ENCODE data around the gene POLR2E.

POLR2E gene

DNA sequence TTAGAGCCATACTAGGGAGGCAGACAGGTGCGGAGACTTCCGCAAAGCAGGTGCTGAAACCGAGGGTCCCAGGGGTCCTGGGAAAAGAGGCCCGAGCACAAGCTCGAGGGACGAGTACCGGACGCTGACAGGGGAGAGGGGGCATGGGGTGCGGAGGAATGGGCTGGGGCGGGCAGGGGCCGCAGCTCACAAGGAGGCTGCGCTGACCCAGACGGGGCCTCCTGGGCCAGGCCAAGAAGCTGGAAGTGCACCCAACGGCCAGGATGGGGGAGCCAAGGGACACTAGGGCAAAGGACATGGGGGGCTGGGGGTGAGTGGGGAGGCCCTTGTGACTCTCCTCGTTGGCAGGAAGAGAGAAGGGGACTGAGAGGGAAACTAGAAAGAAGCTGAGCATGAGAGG, 1.8 kb downstream of the POLR2E start:
- no peak for TF ChIP-seq FOXP2 (optimal IDR thresholded peaks at IDR 0.05; ENCODE audit: borderline replicate concordance, extremely low read depth, extremely low read length, insufficient read depth)
- TF ChIP-seq SIN3A (IDR thresholded peaks at IDR 0.05; ENCODE audit: borderline replicate concordance, insufficient read depth, low read length): no peak
- TF ChIP-seq, protein P1, sequence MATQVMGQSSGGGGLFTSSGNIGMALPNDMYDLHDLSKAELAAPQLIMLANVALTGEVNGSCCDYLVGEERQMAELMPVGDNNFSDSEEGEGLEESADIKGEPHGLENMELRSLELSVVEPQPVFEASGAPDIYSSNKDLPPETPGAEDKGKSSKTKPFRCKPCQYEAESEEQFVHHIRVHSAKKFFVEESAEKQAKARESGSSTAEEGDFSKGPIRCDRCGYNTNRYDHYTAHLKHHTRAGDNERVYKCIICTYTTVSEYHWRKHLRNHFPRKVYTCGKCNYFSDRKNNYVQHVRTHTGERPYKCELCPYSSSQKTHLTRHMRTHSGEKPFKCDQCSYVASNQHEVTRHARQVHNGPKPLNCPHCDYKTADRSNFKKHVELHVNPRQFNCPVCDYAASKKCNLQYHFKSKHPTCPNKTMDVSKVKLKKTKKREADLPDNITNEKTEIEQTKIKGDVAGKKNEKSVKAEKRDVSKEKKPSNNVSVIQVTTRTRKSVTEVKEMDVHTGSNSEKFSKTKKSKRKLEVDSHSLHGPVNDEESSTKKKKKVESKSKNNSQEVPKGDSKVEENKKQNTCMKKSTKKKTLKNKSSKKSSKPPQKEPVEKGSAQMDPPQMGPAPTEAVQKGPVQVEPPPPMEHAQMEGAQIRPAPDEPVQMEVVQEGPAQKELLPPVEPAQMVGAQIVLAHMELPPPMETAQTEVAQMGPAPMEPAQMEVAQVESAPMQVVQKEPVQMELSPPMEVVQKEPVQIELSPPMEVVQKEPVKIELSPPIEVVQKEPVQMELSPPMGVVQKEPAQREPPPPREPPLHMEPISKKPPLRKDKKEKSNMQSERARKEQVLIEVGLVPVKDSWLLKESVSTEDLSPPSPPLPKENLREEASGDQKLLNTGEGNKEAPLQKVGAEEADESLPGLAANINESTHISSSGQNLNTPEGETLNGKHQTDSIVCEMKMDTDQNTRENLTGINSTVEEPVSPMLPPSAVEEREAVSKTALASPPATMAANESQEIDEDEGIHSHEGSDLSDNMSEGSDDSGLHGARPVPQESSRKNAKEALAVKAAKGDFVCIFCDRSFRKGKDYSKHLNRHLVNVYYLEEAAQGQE (IDR thresholded peaks at IDR 0.05; ENCODE audit: insufficient read depth in 1 of 2, low read depth in 2 of 2, low read length in 2 of 2): no peak
- no peak for TF ChIP-seq TAF1 (IDR thresholded peaks at IDR 0.05; ENCODE audit: borderline replicate concordance, insufficient read depth, low read length)
- TF ChIP-seq POLR2AphosphoS5 (IDR thresholded peaks at IDR 0.05; ENCODE audit: low read depth, low read length): no peak

DNA sequence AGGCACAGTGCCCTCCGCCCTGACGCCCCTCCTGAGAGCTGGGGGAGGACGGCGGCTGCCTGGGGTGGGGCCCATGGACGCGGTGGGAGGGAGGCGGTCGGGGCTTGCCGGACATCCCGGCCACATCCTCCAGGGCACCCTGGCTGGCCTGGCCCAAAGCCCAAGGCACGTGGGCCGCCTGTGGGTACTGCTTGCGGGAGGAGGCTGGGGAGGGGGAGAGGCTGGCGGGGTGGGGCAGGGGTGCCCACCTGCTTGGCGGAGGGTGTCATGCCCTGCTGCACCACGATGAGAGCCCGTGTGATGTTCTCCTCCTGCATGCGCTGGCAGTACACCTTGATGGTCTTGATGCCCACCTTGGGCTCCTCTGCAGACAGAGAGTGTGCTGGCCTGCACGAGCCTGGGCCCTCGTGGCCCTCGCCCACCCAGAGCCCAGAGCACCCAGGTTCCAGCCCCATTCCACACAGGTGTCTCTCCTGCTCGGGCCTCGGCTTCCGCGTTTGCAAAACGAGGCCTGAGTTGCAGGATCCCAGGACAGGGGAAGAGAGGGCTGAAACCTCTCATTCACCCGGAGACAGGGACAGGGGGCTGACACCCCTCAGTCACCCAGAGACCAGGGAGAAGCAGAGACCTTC, 3.5 kb downstream of the POLR2E start:
- no peak for TF ChIP-seq FOXP2 (optimal IDR thresholded peaks at IDR 0.05; ENCODE audit: borderline replicate concordance, extremely low read depth, extremely low read length, insufficient read depth)
- no peak for TF ChIP-seq POLR2AphosphoS5 (IDR thresholded peaks at IDR 0.05; ENCODE audit: low read depth, low read length)
- no peak for TF ChIP-seq TAF1 (IDR thresholded peaks at IDR 0.05; ENCODE audit: borderline replicate concordance, insufficient read depth, low read length)
- no peak for TF ChIP-seq SIN3A (IDR thresholded peaks at IDR 0.05; ENCODE audit: borderline replicate concordance, insufficient read depth, low read length)

- TF ChIP-seq, protein P1 (IDR thresholded peaks at IDR 0.05; ENCODE audit: insufficient read depth in 1 of 2, low read depth in 2 of 2, low read length in 2 of 2): no peak
- TF ChIP-seq FOXP2 (optimal IDR thresholded peaks at IDR 0.05; ENCODE audit: borderline replicate concordance, extremely low read depth, extremely low read length, insufficient read depth) (no peak), TAF1 (IDR thresholded peaks at IDR 0.05; ENCODE audit: borderline replicate concordance, insufficient read depth, low read length) (no peak), POLR2AphosphoS5 (IDR thresholded peaks at IDR 0.05; ENCODE audit: low read depth, low read length) (no peak), SIN3A (IDR thresholded peaks at IDR 0.05; ENCODE audit: borderline replicate concordance, insufficient read depth, low read length) (no peak)
Observed at GRCh38 chr19:1090731-1091543, 4.2 kb downstream of the POLR2E start.

DNA sequence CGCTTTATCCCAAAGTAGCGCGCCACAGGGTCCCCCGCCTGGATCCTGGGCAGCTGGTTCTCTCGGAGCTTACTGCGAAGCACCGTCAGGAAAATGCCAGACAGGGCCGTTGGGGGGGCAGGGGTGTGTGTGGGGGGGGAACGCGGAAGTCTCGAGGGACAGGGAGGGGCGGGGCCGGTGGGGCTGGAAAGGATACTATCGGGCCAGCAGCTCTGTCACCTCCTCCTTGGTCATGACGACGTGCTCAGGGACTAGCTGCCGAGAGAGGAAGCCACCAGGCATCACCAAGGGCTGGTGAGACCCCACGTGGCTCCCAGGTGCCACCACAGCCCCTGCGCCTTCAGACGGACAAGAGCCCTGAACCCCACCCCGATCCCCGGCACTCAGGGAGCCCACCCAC, 5.3 kb downstream of the POLR2E start:
- no peak for TF ChIP-seq TAF1 (IDR thresholded peaks at IDR 0.05; ENCODE audit: borderline replicate concordance, insufficient read depth, low read length)
- no peak for TF ChIP-seq SIN3A (IDR thresholded peaks at IDR 0.05; ENCODE audit: borderline replicate concordance, insufficient read depth, low read length)
- no peak for TF ChIP-seq FOXP2 (optimal IDR thresholded peaks at IDR 0.05; ENCODE audit: borderline replicate concordance, extremely low read depth, extremely low read length, insufficient read depth)
- no peak for TF ChIP-seq POLR2AphosphoS5 (IDR thresholded peaks at IDR 0.05; ENCODE audit: low read depth, low read length)
- TF ChIP-seq, protein P1 (IDR thresholded peaks at IDR 0.05; ENCODE audit: insufficient read depth in 1 of 2, low read depth in 2 of 2, low read length in 2 of 2): no peak

- TF ChIP-seq POLR2AphosphoS5 (IDR thresholded peaks at IDR 0.05; ENCODE audit: low read depth, low read length) (no peak), FOXP2 (optimal IDR thresholded peaks at IDR 0.05; ENCODE audit: borderline replicate concordance, extremely low read depth, extremely low read length, insufficient read depth) (no peak)
Observed at GRCh38 chr19:1089126-1089771, 5.9 kb downstream of the POLR2E start.
